Sigmoid colon (tissue), 7 donors: Measurements from ENCODE around the gene KRTAP5-3. TPM values are rescaled to one million over a fixed set of nuclear protein-coding genes. Genes with fewer than 3 reads are reported as not detected.

Experiments used
- polyA plus RNA-seq, 3 donors: library from polyadenylated mRNA; stranded (reverse); fragments of 200-250 nt; gene quantifications; one replicate each; pipeline ENCODE4 v1.2.3, GENCODE V29; 2013
- total RNA-seq, 4 donors: library from RNA; depleted of rRNA; stranded (reverse); fragments of >200 nt; gene quantifications; one replicate each; pipeline ENCODE4 v1.1.0, GENCODE V29; 2016
- donor health status: healthy with polysubstance abuse.
- donor health status: Bipolar disorder and iron deficiency.
- donor health status: healthy.

Gene KRTAP5-3
- total and polyA plus RNA-seq, 7 donors: not detected

Other genes starting within 250 kb of the KRTAP5-3 start
- gene BRSK2, start 218.5 kb downstream of the KRTAP5-3 start, total RNA-seq: 1 to 10 TPM; 1.8 to 3.2 (median 2.4) TPM
- gene BRSK2, start 218.5 kb downstream of the KRTAP5-3 start, polyA plus RNA-seq: 1 to 10 TPM in 1 of 3 donors, not detected in 2; 1.7 TPM
- gene MOB2, start 121.7 kb downstream of the KRTAP5-3 start, total RNA-seq: 10 to 100 TPM; 68.6 to 88.9 (median 71.5) TPM
- 10 to 100 TPM; 46.2 to 55.0 (median 53.5) TPM for gene MOB2, start 121.7 kb downstream of the KRTAP5-3 start, polyA plus RNA-seq
- 1 to 10 TPM in 3 of 4 donors, under 1 TPM in 1; 0.66 to 4.4 (median 2.1) TPM for gene DUSP8, start 36.2 kb downstream of the KRTAP5-3 start, total RNA-seq
- 10 to 100 TPM in 1 of 3 donors, 1 to 10 TPM in 2; 6.6 to 12.7 (median 7.0) TPM for gene DUSP8, start 36.2 kb downstream of the KRTAP5-3 start, polyA plus RNA-seq
- gene KRTAP5-1, start 23.2 kb downstream of the KRTAP5-3 start, total RNA-seq: not detected
- not detected for gene KRTAP5-1, start 23.2 kb downstream of the KRTAP5-3 start, polyA plus RNA-seq
- gene KRTAP5-2, start 10.2 kb downstream of the KRTAP5-3 start, total RNA-seq: not detected
- gene KRTAP5-2, start 10.2 kb downstream of the KRTAP5-3 start, polyA plus RNA-seq: under 1 TPM in 1 of 3 donors, not detected in 2; 0.29 TPM
- not detected for gene KRTAP5-4, start 13.7 kb upstream of the KRTAP5-3 start, total RNA-seq
- not detected for gene KRTAP5-4, start 13.7 kb upstream of the KRTAP5-3 start, polyA plus RNA-seq
- not detected for gene KRTAP5-5, start 21.3 kb upstream of the KRTAP5-3 start, total RNA-seq
- gene KRTAP5-5, start 21.3 kb upstream of the KRTAP5-3 start, polyA plus RNA-seq: under 1 TPM in 2 of 3 donors, not detected in 1; 0.28 to 0.92 TPM
- gene KRTAP5-6, start 88.7 kb upstream of the KRTAP5-3 start, total RNA-seq: not detected
- gene KRTAP5-6, start 88.7 kb upstream of the KRTAP5-3 start, polyA plus RNA-seq: not detected
- 1 to 10 TPM in 1 of 4 donors, under 1 TPM in 3; 0.36 to 1.4 (median 0.61) TPM for gene IFITM10, start 142.1 kb upstream of the KRTAP5-3 start, total RNA-seq
- gene IFITM10, start 142.1 kb upstream of the KRTAP5-3 start, polyA plus RNA-seq: under 1 TPM in 1 of 3 donors, not detected in 2; 0.60 TPM
- gene CTSD, start 155.5 kb upstream of the KRTAP5-3 start, total RNA-seq: 100 to 1,000 TPM; 173 to 222 (median 209) TPM
- 1,000 to 10,000 TPM in 1 of 3 donors, 100 to 1,000 TPM in 2; 251 to 1,586 (median 853) TPM for gene CTSD, start 155.5 kb upstream of the KRTAP5-3 start, polyA plus RNA-seq
- not detected for gene SYT8, start 226.5 kb upstream of the KRTAP5-3 start, total RNA-seq
- gene SYT8, start 226.5 kb upstream of the KRTAP5-3 start, polyA plus RNA-seq: 1 to 10 TPM in 2 of 3 donors, not detected in 1; 1.8 to 5.4 TPM
- gene TNNI2, start 230.5 kb upstream of the KRTAP5-3 start, total RNA-seq: not detected
- 1 to 10 TPM in 2 of 3 donors, not detected in 1; 1.7 to 2.4 TPM for gene TNNI2, start 230.5 kb upstream of the KRTAP5-3 start, polyA plus RNA-seq
- 10 to 100 TPM in 2 of 4 donors, 1 to 10 TPM in 2; 8.7 to 32.7 (median 12.4) TPM for gene LSP1, start 244.6 kb upstream of the KRTAP5-3 start, total RNA-seq
- 10 to 100 TPM; 46.0 to 80.2 (median 55.9) TPM for gene LSP1, start 244.6 kb upstream of the KRTAP5-3 start, polyA plus RNA-seq